BJ (cell line): ENCODE data around the gene HIVEP1. TPM values are rescaled to one million over a fixed set of nuclear protein-coding genes. Genes with fewer than 3 reads are reported as not detected.

Source experiments
- CTCF ChIA-PET: fragments of 350-600 bp; formaldehyde crosslinking; extraction: SDS; loops from one replicate; lab custom pipeline; 2021; ENCODE audit warnings: antibody characterized with exemption, inconsistent platforms; lab: Yijun Ruan, JAX
- POLR2A ChIA-PET: fragments of 300-600 bp; sonication (Branson Sonifier 250); formaldehyde crosslinking; extraction: SDS; loops from one replicate; lab custom pipeline; 2021; ENCODE audit warnings: antibody characterized with exemption; lab: Charles Lee
- DNase-seq: peaks from one replicate; pipeline ENCODE4 v3.0.0-alpha.2; 2011; ENCODE audit warnings: low read depth
- H3K27me3 ChIP-seq: 2 replicates; pipeline ENCODE4 v1.6.0; 2011; ENCODE audit warnings: low read length; ENCODE audit not compliant: control insufficient read depth, insufficient read depth
- H3K36me3 ChIP-seq: 2 replicates; pipeline ENCODE4 v1.5.1; 2011; ENCODE audit warnings: low read length; ENCODE audit not compliant: control insufficient read depth, insufficient read depth
- H3K4me3 ChIP-seq: 2 replicates; pipeline ENCODE4 v1.5.1; 2011; ENCODE audit warnings: low read depth, mild to moderate bottlenecking, control low read depth, low read length
- polyA plus RNA-seq: library from polyadenylated mRNA; depleted of rRNA; stranded (reverse); fragments of >200 nt; gene quantifications from 2 replicates; pipeline ENCODE4 v1.2.3, GENCODE V29; 2011
- TF ChIP-seq, protein P1 (sequence below): IDR thresholded peaks from 2 replicates; pipeline ENCODE4 v1.5.1; 2011; ENCODE audit warnings: low read depth, mild to moderate bottlenecking, control low read depth, inconsistent platforms, low read length, moderate library complexity; ENCODE audit not compliant: insufficient read depth

HIVEP1 gene
- polyA plus RNA-seq, 1 experiment = 17.1 TPM

GRCh38 chr6:11977193-11977592 lies 34.9 kb upstream of the HIVEP1 start:
- no peak for DNase-seq
- TF ChIP-seq, protein P1, sequence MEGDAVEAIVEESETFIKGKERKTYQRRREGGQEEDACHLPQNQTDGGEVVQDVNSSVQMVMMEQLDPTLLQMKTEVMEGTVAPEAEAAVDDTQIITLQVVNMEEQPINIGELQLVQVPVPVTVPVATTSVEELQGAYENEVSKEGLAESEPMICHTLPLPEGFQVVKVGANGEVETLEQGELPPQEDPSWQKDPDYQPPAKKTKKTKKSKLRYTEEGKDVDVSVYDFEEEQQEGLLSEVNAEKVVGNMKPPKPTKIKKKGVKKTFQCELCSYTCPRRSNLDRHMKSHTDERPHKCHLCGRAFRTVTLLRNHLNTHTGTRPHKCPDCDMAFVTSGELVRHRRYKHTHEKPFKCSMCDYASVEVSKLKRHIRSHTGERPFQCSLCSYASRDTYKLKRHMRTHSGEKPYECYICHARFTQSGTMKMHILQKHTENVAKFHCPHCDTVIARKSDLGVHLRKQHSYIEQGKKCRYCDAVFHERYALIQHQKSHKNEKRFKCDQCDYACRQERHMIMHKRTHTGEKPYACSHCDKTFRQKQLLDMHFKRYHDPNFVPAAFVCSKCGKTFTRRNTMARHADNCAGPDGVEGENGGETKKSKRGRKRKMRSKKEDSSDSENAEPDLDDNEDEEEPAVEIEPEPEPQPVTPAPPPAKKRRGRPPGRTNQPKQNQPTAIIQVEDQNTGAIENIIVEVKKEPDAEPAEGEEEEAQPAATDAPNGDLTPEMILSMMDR = no peak
- no peaks in the 10 kb centered on the region for H3K27me3 ChIP-seq
- H3K36me3 ChIP-seq = no peaks in the 10 kb centered on the region
- CTCF ChIA-PET = no interaction called here
- H3K4me3 ChIP-seq = no peak overlapping the region
- POLR2A ChIA-PET = no interaction called here

DNA sequence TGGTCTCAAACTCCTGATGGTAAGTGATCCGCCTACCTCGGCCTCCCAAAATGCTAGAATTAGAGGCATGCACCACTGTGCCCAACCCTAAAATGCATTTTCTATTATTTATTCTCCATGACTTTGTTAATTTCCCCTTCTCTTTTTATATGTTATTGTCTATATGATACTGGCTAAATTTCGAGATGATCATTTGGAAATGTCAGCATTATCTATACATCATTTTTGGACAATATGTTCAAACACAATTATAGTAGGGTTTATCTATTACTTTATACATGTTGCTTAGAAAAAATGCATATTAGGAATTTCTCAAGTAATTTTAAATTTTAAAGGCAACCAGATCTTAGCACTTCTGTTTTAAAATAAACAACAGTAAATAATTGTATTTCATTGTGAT lies 34.4 kb upstream of the HIVEP1 start:
- H3K27me3 ChIP-seq = no peaks in the 10 kb centered on the region
- H3K4me3 ChIP-seq = no peak overlapping the region
- CTCF ChIA-PET = no interaction called here
- DNase-seq = no peak
- H3K36me3 ChIP-seq = no peaks in the 10 kb centered on the region
- POLR2A ChIA-PET = no interaction called here
- TF ChIP-seq, protein P1 = no peak

- CTCF ChIA-PET = no interaction called here
These were observed 33.7 kb upstream of the HIVEP1 start for GRCh38 chr6:11978169-11978987.

GRCh38 chr6:11979866-11980265 lies 32.2 kb upstream of the HIVEP1 start:
- no peak overlapping the region for H3K4me3 ChIP-seq
- H3K27me3 ChIP-seq = no peaks in the 10 kb centered on the region
- H3K36me3 ChIP-seq = no peaks in the 10 kb centered on the region
- POLR2A ChIA-PET = no interaction called here
- TF ChIP-seq, protein P1 = no peak
- CTCF ChIA-PET = interaction anchor here (0.6 kb wide), 1 partner anchor 50 kb away, joined by 4 read pairs; no protein-coding TSS in a partner anchor
- DNase-seq = no peak

More at GRCh38 chr6:11978169-11978987, 33.7 kb upstream of the HIVEP1 start:
- TF ChIP-seq, protein P1 = no peak
- H3K4me3 ChIP-seq = no peak overlapping the region
- POLR2A ChIA-PET = no interaction called here
- H3K27me3 ChIP-seq = no peaks in the 10 kb centered on the region
- no peaks in the 10 kb centered on the region for H3K36me3 ChIP-seq
- no peak for DNase-seq

GRCh38 chr6:11983306-11983705 lies 28.8 kb upstream of the HIVEP1 start:
- TF ChIP-seq, protein P1 = no peak
- no peak overlapping the region for H3K4me3 ChIP-seq
- no peaks in the 10 kb centered on the region for H3K27me3 ChIP-seq
- ChIA-PET CTCF (no interaction called here), POLR2A (no interaction called here)
- DNase-seq = no peak
- no peaks in the 10 kb centered on the region for H3K36me3 ChIP-seq
